HG03521 (cell line): ENCODE results near the gene HOMER3.
"Not testable (repeated sequence)": the region's sequence is repeated elsewhere in the genome, so short reads cannot be mapped to it uniquely, and the experiment has no call there.

ENCODE experiments used
- ATAC-seq: cut with Tn5 transposase; IDR thresholded peaks from one replicate; pipeline ENCODE4 v1.9.1; 2021; ENCODE audit warnings: mild to moderate bottlenecking, moderate library complexity; ENCODE audit not compliant: unreplicated experiment

The HOMER3 gene

DNA sequence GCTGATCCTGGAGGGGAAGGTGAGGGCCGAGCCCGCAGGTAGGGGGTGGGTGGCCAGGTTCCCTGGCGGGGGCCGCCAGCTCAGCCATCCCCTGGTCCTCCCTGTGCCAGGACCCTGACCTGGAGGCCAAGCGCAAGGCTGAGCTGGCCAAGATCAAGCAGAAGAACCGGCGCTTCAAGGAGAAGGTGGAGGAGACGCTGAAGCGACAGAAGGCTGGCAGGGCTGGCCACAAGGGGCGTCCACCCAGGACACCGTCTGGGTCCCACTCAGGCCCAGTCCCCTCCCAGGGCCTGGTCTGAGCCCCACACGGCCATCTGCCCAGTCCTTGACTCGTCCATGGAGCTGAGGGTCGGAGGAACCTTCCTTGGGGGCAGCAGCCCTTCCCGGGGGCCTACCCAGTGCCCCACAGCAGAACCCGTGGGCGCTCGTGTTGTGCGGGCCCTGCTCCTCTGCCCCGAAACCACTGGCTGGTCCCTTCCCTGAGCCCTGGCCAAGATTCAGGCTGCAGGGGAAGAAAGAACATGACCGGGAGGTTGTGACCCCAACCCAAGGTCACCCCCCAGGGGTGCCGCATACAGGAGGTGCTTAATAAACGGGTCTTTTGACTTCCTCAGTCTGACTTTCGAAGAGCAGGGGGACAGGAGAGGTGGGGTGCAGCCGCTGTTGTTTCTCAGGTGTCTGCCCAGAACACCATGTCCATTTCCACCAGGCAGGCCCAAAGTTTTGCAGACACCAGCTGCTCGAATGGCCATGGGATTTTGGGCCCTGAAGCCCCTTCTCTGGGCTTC is 12.8 kb downstream of the HOMER3 start:
- ATAC-seq = no peak

DNA sequence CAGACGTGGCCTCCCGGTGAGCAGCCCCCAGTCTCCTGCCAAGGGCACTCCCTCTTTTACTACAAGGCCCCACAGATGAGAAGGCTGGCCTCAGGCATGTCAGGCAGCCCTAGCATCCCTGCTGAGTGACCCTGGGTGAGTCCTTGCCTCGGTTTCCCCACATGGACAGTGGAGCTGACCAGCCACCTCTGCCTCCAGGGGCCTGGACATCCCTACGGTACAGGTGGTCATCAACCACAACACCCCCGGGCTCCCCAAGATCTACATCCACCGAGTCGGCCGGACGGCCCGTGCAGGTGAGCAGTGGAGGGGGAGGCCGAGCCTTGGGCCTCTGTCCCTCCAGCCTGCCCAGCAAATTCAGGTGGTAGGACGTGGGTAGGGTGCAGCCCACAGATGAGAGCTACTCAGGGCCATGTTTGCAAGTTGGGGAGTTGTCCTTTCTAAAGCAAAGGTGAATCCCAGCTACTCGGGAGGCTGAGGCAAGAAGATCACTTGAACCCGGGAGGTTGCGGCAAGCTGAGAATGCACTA is 16.3 kb downstream of the HOMER3 start:
- no peak for ATAC-seq

DNA sequence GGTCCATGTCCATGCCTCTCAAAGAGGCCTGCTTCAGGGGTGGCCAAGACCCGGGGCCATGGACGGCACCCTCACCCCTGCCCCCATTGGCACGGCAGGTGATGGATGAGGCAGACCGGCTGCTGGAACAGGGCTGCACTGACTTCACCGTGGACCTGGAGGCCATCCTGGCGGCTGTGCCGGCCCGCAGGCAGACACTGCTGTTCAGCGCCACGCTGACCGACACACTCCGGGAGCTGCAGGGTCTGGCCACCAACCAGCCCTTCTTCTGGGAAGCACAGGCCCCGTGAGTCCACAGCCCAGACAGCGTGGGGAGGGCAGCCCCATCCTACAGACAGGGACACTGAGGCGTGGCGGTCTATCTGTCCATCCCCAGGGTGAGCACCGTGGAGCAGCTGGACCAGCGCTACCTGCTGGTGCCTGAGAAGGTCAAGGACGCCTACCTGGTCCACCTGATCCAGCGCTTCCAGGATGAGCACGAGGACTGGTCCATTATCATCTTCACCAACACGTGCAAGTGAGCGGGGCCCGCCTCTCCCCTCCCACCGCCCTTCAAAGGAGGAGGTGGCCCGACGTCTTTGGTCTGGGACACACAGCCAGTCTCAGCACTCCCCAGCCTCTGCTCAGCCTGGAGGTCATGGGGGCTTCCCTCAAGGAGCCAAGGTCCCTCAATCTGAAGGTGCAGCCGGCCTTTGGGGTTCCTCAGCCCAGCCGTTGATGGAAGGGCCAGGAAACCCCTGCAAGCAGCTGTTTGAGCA is 18.6 kb downstream of the HOMER3 start:
- no peak for ATAC-seq

DNA sequence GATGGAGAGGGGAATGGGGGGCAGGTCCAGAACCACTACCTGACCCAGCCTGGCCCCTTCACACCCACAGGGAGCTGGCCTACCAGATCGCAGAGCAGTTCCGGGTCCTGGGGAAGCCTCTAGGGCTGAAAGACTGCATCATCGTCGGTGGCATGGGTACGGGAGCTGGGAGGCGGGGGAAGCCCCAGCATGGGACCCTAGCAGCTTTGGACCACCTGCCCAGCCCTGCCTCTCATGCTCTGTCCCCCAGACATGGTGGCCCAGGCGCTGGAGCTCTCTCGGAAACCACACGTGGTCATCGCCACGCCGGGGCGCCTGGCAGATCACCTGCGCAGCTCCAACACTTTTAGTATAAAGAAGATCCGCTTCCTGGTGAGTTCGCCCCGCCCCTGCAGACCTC is 19.4 kb downstream of the HOMER3 start:
- no peak for ATAC-seq

DNA sequence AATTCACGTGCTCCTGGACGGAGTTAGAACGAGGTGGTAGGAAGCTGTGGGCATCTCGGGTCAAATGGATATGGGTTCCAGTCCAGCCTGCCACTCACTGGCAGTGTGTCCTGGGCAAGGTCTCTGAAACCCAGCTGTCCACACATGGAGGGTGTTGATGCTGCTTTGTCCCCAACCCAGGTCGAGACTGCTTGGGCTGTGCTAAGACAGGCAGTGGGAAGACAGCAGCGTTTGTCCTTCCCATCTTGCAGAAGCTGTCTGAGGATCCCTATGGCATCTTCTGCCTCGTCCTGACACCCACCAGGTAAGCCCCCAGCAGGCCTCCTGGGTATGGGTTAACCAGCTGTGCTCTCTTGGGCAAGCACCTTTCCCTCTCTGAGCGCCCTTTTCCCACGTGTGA is 20.6 kb downstream of the HOMER3 start:
- ATAC-seq = no peak

DNA sequence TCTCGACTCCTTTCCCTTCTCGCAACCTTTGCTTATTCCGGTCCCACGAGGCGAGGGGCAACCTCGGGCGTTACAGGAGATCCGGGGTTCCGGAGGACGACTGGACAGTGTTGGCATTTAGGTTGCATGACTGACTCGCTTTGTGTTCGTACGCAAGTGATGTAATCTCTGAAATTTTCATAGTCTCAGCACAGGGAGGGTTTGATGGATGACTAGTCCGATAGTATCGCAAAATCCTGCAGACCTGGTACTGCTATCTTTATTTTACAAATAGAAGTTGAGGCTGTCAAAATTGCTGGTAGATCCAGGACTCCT is 21.2 kb downstream of the HOMER3 start:
- no peak for ATAC-seq

DNA sequence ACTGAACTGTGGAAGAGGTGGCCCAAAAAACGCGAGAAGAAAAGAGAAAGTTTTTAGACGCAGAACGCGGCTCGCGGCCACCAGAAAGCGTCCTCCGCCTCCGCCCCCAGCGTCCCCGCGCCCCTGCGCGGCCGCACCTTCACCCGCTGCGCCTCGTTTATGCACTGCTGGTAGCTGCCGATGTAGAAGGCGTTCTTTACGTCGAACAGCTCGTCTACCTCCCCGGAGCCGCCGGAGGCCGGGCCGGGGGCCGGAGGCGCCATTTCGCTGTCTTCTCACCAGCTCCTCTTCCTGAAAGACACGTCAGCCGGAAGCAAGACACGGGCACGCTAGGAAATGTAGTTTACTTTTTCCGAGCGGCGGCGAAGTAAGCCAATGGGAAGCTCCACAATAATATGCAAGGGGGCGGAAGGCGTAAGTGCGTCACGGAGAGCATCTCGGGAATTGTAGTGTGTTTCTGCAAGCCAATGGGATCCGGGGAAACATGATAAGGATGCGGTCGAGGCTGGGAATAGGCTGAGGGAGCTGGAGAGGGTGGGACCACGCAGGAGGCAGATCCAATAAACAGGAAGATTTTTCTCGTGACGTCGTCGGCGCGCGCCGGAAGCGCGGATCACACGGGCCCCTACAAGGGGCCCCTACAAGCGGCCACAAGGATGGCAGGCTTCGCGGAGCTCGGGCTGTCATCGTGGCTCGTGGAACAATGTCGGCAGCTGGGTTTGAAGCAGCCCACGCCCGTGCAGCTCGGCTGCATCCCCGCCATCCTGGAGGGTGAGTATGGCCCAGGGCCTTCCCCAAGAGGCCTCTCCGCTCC is 21.7 kb downstream of the HOMER3 start, which contains the start of the genes COPE and DDX49:
Gene COPE (minus strand): TSS at position 302 of the 814 bp plus-strand sequence. CDS start 39 bp downstream, at position 263.
Gene DDX49 (plus strand): TSS at position 630 of the 814 bp plus-strand sequence. CDS start 27 bp downstream, at position 657.
- ATAC-seq = peak; percentile 95

DNA sequence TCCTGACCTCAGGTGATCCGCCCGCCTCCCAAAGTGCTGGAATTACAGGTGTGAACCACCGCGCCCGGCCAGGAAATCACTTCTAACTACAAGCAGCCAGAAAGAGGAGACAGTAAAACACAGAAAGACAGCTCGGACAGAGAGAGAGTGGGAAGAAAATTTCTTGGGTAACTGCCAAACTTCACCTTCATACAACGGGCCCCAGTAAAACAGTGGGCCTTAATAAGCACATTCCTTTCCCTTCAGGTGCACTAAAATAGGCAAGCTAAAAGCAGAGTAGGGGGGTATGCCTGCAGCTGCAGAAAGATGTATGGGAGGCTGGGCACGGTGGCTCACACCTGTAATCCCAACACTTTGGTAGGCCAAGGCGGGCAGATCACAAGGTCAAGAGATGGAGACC is 23.4 kb downstream of the HOMER3 start:
- not testable (repeated sequence) for ATAC-seq

DNA sequence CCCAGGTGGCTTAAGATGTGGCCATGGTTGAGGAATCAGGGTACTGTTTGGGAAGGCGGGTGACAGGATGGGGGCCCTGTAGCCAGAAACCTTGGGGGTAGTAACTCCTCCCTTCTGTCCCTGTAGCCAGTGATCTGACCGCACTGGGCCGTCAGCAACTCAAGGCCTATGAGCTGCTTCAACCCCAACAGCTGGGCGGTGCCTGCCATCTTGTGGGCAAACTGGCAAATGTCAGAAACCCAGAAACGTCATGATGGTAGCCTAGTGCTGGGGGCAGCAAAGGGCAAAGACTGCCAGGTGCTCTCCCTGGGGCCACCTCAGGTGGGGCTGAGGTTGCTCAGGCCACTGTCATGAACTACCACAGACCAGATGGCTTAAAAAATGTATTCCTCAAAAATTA is 25.4 kb downstream of the HOMER3 start:
- ATAC-seq = no peak

DNA sequence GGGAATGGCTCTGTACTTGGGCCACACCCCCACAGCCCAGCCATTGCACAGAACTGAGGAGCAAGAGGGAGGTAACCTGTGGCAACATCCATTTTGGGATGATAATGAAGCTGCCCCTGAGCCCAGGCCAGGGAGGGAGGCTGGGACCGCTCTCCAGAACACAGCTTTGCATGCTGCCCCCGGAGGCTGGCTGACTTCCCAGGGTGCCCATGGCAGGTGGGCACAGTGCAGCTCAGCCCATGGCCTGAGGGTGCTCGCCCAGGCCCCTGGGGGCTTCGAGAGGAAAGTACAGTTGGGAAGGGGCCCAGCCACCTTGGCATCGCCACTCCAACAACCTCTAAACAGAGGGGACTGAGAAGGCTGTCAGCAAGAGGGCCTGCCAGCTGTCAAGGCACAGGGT is 27.6 kb downstream of the HOMER3 start:
- ATAC-seq = no peak

DNA sequence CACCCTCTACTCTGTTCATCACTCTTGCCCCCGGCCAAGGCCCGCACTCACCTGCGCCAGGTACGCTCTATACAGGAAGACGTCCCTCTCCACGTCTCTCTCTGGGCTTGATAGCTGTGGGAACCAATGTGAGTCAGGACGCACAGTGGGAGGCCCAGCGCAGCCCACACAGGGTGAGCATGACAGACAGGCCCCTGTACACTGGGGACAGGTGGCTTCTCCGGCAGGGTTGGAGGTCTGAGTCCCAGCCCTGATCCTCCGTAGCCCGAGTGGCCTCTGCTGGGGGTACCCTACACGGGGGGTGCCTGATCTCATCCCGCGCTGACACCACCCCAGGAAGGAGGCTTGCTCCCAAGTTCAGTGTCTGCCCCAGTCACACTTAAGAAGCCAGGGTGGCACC is 28.1 kb downstream of the HOMER3 start:
- no peak for ATAC-seq

DNA sequence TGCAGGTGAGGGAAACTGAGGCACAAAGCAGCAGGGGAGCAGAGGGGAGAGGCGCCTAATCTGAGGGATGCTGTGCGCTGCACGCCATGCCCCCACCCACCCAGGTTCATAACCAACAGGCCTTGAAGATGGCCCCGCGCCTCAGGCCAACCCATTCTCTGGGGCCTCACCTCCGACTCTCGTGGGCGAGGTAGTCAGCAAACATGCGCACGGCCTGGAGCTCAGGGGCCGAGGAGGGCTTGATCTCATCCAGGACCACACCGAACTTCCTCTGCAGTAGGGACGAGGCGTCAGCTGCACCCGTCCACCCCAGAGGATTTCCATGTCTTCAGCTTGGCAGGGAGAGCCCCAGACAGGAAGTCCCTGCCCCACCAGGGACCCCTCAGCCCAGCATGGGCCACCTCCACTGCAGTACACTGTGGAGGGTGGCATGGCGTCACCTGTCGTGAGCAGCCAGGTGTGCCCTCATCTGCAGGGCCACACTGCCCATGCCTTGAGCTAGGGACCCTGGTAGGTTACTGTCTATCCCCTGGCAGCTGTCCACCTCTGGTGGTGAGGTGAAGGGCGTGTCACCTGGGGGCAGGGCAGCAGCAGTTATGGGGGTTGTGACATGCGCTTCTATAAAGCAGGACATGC is 30.1 kb downstream of the HOMER3 start:
- ATAC-seq = no peak

DNA sequence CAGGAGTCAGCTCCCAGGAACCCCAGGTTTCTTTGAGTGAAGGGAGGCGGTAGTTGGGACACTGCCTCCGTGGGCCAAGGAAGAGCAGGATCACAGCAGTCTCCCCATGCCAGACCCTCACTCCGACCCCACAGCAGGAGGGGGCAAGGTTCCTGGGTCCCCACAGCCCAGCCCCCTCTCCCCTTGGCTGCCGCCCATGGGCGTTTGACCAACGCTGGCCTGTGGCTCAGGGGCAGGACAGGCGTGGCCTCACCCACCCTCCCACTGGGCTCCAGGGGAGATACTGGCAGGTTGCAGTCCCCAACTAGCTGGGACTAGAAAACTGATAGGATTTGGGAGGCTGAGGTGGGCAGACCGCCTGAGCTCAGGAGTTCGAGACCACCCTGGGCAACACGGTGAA is 31.0 kb downstream of the HOMER3 start:
- no peak for ATAC-seq

DNA sequence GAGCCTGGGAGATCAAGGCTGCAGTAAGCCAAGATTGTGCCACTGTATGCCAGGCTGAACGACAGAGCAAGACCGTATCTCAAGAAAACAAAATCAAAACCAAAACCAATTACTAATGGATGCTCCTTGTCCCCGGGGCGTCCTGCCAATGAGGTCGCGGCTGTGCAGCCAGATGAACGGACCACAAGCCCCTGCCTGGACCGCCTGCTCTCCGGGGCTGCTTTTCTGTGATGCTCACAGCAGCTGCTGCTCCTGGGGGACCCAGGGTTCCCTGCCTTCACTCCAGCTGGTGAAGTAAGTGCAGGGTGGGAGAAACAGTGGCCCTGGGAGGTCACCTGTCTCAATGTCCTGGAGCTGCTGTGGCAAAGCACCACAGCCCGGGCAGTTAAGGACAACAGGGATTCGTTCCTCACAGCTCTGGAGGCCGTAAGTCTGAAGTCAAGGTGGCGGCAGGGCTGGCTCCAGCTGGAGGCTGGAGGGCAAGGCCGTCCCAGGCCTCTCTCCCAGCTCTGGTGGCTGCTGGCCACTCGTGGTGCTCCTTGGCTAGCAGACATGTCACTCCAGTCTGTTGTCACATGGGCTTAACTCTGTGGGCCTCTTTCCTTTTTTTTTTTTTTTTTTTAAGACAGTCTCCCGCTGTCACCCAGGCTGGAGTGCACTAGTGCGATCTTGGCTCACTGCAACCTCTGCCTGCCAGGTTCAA is 31.9 kb downstream of the HOMER3 start:
- ATAC-seq = no peak

DNA sequence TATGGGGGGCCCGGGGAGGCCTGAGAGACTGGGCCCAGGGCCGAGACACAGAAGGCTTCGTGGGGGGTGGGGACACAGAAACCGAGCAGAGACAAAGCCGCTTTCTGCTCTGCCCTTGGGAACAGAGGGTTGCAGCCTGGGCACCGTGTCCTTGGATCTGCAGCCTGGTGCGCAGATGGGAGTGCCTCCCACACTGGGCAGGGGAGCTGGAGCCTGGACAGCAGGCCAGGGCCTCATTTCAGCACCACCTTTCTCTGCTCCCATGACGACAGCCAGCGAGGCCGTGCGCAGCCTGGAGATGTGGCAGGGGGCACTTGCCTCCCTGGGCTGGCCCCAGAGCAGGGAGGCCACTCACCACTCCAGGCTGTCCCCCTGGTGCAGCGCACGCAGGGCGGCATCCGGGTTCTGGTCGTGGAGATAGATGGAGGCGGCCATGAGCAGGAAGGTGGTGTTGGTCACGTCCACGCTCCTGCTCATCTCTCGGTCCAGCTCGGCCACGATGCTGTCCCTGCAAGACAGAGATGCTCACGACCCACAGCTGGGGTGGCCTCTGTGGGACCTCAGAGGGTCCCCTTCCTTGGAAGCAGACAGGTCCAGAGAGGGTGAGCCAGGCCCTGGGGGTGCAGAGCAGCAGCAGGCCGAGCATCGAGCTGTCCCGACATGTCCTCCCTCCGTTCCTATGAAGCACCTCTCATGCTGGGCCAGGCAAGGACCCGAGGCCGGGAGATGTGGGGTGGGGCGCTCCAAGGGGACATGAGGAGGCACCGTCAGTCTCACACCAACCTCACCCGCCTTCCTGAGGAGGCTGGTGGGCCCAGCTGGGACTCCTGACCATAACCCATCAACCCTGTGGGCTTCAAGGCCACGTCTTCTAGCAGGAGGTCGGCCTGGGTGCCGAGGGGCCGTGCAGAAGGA is 34.2 kb downstream of the HOMER3 start:
- no peak for ATAC-seq

DNA sequence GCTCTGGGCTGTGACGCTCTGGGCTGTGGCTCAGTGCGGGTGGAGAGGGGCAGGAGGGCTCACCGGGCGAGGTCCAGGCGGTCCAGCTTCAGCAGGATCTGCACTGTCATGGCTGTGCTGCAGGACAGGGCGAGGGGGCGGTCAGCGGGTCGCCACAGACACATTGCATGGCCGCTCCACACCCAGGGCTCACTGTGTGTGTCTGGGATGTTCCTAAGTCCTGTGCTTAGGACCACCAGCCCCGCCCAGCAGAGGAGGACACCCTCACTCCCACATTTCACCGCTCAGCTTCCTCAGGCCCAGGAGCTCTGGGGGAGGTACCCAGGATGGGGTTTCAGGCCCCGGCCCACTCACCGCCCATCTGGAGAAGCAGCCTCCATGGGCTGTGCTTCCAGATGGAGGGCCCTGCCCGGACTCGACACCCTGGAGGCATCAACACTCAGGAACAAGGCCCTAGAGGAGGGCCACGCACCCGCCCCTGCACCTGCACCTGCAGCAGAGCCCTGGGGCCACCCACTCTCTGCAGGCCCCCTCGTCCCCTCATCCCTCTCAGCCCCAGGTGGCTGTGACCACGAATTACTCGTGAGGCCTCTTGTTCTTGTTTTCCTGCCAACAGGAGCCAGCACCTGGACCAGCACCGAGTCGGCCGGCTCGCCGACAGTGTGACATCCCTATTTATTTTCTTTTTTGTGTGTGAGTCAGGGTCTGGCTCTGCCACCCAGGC is 35.3 kb downstream of the HOMER3 start:
- ATAC-seq = no peak

DNA sequence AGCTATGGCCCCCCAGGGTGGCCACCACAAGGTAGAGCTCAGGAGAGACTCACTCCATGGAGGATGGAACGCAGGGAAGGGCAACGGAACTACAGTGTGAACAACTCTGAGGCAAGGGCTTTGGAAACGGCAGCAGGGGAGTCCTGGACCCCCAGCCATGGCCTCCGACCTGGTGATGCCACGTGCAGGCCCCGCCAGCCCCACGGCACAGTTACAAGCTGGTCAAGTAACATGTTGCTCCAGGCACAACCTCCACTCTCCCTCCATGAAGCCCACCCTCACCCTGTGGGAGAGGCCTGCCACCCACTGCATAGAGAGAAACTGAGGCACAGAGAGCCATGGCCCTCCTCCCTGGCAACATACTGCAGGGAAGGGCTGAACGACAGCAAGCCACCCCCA is 36.0 kb downstream of the HOMER3 start:
- no peak for ATAC-seq

DNA sequence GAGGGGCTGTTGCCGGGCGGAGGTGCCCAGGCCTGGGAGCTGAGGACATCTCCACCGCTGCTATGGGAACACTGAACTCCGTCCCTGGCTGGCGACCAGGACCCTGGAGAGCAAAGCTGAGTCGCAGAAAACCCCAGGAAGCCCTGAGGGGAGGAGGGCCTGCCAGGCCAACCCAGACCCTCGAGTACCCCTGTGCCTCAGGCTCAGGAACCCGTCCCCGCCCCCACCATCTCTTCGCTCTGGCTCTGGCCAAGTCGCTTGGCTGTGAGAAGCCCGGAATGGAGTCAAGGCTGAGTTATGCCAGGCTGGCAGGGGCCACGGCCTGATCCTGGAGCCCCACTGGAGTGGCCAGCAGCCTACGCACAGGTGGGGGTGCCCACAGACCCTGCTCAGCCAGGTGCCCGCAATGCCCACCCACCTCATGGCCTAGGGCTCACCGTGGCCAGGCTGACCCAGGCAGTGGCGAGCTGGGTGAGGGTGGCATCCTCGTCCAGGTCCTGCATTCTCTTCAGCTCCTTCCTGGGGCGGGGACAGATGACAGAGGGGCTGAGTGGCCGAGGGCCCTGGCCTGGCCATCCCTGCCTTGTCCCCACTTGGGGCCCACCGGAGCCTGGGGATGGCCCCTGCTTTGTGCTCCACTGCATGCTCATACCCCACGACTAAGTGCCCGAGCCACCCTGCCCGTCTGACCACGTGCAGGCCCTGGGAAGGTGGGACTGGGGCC is 36.5 kb downstream of the HOMER3 start:
- ATAC-seq = no peak
